Gastroesophageal sphincter (tissue), 3 donors: ENCODE measurements around the gene GSTO2.

Experiments
- EP300 ChIP-seq: sonication (generic); formaldehyde crosslinking; IDR thresholded peaks from one replicate; pipeline ENCODE4 v1.6.1; 2017; ENCODE audit warnings: antibody characterized with exemption, mild to moderate bottlenecking
- POLR2A ChIP-seq, 2 donors: fragments of 450-650 bp; IDR thresholded peaks; one replicate each; pipeline ENCODE4 v1.6.1; 2017; ENCODE audit warnings: antibody characterized with exemption in 2 of 2, mild to moderate bottlenecking in 2 of 2, moderate library complexity in 1 of 2
- POLR2AphosphoS5 ChIP-seq: sonication (generic); formaldehyde crosslinking; IDR thresholded peaks from one replicate; pipeline ENCODE4 v1.6.1; 2017; ENCODE audit warnings: antibody characterized with exemption
- TF ChIP-seq, protein P1 (sequence below), 4 experiments: fragments of 200-600 bp in 2 of 4; fragments of 450-650 bp in 2 of 4; sonication (generic) in 1 of 4; IDR thresholded peaks; one replicate each; pipeline ENCODE4 v1.5.1; 2017 to 2019; ENCODE audit warnings: antibody characterized with exemption in 4 of 4, mild to moderate bottlenecking in 2 of 4, moderate library complexity in 2 of 4

DNA sequence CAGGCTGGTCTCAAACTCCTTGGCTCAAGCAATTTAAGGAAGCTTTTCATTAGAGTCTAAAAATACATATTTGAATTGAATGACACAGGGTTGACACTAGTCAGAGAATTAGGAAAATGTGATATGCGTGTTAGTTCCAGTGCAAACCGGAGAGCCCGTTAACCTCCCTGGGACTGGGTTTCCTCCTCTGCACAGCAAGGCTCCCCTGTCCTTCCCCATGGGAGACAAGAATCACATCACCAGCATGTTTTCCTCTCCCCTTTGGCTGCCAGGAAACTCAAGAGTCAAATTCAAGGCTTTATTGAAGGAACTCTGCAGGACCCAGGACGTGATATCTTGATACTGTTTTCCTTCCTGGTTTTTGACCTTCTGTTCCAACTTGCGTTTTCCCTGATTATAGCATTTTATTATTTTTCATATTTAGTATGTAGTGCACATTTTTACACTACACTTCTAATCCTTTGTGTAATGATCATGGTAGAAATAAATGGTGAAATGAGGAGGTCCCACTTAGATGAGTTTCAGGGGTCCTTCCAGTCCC, 24.9 kb downstream of the GSTO2 start:
- TF ChIP-seq POLR2A (IDR thresholded peaks at IDR 0.05) = no peak
- TF ChIP-seq, protein P1, sequence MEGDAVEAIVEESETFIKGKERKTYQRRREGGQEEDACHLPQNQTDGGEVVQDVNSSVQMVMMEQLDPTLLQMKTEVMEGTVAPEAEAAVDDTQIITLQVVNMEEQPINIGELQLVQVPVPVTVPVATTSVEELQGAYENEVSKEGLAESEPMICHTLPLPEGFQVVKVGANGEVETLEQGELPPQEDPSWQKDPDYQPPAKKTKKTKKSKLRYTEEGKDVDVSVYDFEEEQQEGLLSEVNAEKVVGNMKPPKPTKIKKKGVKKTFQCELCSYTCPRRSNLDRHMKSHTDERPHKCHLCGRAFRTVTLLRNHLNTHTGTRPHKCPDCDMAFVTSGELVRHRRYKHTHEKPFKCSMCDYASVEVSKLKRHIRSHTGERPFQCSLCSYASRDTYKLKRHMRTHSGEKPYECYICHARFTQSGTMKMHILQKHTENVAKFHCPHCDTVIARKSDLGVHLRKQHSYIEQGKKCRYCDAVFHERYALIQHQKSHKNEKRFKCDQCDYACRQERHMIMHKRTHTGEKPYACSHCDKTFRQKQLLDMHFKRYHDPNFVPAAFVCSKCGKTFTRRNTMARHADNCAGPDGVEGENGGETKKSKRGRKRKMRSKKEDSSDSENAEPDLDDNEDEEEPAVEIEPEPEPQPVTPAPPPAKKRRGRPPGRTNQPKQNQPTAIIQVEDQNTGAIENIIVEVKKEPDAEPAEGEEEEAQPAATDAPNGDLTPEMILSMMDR (IDR thresholded peaks at IDR 0.05) = no peak
- TF ChIP-seq POLR2AphosphoS5 = no peak
- no peak for TF ChIP-seq EP300
